GM18511 (cell line): ENCODE measurements around the gene CACNA1A.
"Not testable (repeated sequence)": the region's sequence is repeated elsewhere in the genome, so short reads cannot be mapped to it uniquely, and the experiment has no call there.

Experiments used
- ATAC-seq: cut with Tn5 transposase; IDR thresholded peaks from one replicate; pipeline ENCODE4 v1.9.1; 2021; ENCODE audit warnings: mild to moderate bottlenecking, moderate library complexity; ENCODE audit not compliant: unreplicated experiment

Gene CACNA1A

GRCh38 chr19:13282486-13283065, 223.7 kb downstream of the CACNA1A start:
- no peak for ATAC-seq

GRCh38 chr19:13281567-13282291, 224.6 kb downstream of the CACNA1A start:
- ATAC-seq: no peak

- no peak for ATAC-seq
These were observed 229.0 kb downstream of the CACNA1A start for GRCh38 chr19:13277104-13277809.

- ATAC-seq: no peak
These were observed 231.1 kb downstream of the CACNA1A start for GRCh38 chr19:13275016-13275722.

GRCh38 chr19:13270514-13271105, 235.7 kb downstream of the CACNA1A start:
- ATAC-seq: no peak

GRCh38 chr19:13269348-13269747, 236.9 kb downstream of the CACNA1A start:
- ATAC-seq: no peak

GRCh38 chr19:13267889-13268288, 238.4 kb downstream of the CACNA1A start:
- no peak for ATAC-seq

GRCh38 chr19:13267131-13267530, 239.1 kb downstream of the CACNA1A start:
- ATAC-seq: no peak

GRCh38 chr19:13262450-13262849, 243.8 kb downstream of the CACNA1A start:
- no peak for ATAC-seq

- peak; percentile 66 for ATAC-seq
These were observed 245.2 kb downstream of the CACNA1A start for GRCh38 chr19:13260883-13261653.

GRCh38 chr19:13256918-13257317, 249.4 kb downstream of the CACNA1A start:
- ATAC-seq: no peak

- not testable (repeated sequence) for ATAC-seq
These were observed 249.9 kb downstream of the CACNA1A start for GRCh38 chr19:13256398-13256797.

GRCh38 chr19:13255719-13256059, 250.6 kb downstream of the CACNA1A start:
- no peak for ATAC-seq

- no peak for ATAC-seq
These were observed 251.1 kb downstream of the CACNA1A start for GRCh38 chr19:13255041-13255718.

- no peak for ATAC-seq
These were observed 253.5 kb downstream of the CACNA1A start for GRCh38 chr19:13252569-13253335.

- ATAC-seq: no peak
These were observed 261.4 kb downstream of the CACNA1A start for GRCh38 chr19:13244920-13245319.

- ATAC-seq: no peak
These were observed 264.8 kb downstream of the CACNA1A start for GRCh38 chr19:13241231-13242104.
